NOMO-1 treated with dmso at 0.1 percent for 144 hours (cell line): ENCODE results near the gene CDC14A.

ENCODE experiments used
- DNase-seq: peaks from one replicate; lab custom pipeline; 2025; ENCODE audit not compliant: unreplicated experiment; lab: John Stamatoyannopoulos, UW

The CDC14A gene

DNA sequence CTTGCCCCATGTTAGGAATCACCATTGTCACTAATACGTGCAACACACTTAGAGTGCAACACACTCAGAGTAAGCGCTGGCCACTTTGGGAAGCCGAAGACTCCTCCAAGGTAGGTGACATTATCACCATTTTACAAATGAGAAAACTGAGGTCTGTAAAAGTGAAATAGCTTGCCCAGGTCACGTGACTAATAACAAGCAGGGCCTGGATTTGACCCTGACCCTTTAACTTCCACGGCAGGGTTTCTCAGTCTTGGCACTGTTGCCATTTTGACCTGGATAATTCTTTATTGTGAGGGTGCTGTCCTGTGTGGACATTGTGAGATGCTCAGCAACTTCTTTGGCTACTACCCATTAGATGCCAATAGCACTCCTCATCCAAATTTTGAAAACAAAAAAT, 177.8 kb downstream of the CDC14A start:
- DNase-seq: no peak

DNA sequence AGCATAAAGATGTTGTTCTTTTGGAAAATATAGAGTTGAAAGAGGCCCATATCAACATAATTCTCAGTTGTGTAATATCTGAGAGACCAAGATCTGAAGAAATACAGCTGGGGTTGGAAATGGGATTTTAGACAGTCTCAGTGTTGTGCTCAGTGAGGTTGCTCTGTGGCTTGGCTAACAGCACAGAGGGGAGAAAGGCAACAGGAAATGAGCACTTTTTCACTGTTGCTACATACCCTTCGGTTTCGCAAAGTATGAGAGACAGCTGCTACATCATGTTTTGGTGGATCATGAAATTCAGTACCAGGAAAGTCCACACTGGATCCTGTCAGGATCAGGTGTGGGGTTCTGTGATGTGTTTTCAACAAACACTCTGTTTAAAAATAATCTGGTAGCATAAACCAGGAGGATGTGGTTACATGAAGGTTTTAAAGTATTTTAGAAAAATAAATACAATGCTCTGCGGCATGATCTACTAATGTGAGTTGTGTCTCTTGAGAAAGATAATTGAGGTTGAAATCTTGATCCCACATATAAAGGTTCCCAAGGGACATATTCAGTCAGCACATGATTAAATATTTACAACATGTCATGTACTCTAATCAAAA, 178.7 kb downstream of the CDC14A start:
- DNase-seq: peak; percentile 86

DNA sequence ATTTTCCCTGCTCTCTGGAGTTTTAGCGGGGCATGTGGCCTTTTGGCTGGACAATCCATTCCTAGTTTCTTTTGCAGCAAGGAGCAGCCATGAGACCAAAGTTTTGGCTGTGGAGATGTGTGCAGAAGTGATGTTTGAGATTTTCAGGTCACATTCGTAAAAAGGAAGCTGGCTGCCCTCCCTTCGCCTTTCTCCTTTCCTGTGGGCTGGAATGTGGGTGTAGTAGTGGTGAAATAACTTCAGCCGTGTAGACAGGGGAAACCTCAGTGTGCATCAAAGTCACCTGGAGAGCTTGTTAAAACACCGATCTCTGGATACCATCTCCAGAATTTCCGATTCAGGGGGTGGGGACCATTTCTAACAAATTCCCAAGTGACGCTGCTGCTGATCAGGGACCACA, 180.3 kb downstream of the CDC14A start:
- DNase-seq: no peak

DNA sequence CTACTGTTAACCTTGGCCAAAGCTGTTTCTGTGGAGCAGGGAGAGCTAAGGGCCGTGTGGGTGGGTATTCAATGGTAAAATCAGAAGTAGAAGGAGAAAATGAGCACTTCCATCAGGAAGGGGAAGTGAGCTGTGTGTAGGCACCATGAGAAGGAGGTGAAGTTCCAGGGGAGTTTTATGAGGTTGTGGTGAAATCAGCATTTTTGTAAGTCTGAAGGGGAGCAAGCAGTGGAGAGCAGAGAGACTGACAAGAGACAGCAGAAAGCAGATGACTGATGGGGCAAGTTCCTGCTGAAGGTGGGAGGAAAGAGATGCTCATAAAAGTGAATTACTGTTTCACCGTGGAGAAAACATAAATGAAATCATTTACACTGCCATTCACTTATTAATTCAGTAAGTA, 183.0 kb downstream of the CDC14A start:
- DNase-seq: peak; percentile 83

DNA sequence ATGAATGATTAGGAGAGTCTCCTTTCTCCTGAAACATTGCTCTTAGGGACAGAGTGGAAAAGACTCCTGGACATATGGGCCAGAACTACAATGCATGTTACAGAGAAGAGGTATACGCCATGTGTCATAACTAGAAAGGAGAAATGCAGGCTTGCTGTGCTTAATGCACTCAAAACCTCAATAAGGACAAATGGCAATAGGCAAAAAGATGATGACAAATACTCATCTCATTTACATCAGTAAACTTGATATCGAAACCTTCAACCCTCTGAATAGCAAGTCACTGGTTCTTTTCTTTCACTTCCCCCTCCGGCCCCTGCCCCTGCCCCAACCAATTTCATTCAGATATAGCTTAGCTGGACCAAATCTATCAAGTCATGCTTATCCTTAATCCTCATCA, 183.7 kb downstream of the CDC14A start:
- peak; percentile 28 for DNase-seq

DNA sequence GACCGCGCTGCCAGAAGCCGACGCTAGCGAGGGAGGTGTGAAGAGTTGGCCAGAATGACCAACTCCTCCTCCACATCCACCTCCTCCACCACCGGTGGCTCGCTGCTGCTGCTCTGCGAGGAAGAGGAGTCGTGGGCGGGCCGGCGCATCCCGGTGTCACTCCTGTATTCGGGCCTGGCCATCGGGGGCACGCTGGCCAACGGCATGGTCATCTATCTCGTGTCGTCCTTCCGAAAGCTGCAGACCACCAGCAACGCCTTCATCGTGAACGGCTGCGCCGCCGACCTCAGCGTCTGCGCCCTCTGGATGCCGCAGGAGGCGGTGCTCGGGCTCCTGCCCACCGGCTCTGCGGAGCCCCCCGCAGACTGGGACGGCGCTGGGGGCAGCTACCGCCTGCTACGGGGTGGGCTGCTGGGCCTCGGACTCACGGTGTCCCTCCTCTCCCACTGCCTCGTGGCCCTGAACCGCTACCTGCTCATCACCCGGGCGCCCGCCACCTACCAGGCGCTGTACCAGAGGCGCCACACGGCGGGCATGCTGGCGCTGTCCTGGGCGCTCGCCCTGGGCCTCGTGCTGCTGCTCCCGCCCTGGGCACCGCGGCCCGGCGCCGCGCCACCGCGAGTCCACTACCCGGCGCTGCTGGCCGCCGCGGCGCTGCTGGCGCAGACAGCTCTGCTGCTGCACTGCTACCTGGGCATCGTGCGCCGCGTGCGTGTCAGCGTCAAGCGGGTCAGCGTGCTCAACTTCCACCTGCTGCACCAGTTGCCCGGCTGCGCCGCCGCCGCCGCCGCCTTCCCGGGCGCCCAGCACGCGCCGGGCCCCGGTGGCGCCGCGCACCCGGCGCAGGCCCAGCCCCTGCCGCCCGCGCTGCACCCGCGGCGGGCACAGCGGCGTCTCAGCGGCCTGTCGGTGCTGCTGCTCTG, 186.9 kb downstream of the CDC14A start:
- DNase-seq: no peak

DNA sequence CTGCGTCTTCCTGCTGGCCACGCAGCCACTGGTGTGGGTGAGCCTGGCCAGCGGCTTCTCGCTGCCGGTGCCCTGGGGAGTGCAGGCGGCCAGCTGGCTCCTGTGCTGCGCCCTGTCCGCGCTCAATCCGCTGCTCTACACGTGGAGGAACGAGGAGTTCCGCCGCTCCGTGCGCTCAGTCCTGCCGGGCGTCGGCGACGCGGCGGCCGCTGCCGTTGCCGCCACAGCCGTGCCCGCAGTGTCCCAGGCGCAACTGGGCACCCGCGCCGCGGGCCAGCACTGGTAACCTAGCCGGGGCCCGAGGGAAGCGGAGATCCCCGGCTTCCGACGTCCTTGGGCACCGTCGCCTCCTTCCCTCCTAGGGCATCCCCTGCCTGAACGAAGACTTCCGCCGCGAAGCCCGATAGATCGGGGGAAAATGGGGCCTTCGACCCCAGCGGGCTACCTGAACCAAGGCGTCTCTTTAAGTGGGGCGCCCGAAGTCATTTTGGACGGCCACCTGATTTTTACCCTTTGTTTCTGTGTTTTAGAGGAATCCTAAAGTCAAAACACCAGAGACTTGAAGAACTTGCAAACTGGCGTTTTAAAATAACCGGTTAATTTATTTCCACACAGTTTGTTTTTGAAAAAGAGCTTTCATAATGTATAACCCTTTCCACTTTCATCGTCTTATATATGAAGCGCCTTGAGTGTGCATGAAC, 187.7 kb downstream of the CDC14A start:
- DNase-seq: no peak

DNA sequence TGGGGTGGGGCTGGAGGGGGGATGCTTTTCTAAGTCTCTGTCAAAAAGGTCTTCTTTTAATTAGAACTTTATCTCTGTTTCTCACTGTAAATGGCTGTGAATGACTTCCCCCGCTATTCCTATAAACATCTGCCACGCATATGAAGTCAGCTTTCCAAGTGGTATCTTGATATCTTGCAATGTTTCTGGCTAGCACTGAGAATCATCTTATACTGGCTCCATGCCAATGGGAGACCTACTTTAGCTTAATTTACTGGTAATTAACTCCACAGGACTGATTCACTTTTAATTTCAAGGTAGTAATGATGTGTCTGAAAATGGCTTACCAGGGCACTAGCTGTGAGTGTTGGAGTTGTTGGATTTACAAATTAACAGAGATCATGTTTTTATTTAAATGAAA, 190.0 kb downstream of the CDC14A start:
- DNase-seq: no peak

DNA sequence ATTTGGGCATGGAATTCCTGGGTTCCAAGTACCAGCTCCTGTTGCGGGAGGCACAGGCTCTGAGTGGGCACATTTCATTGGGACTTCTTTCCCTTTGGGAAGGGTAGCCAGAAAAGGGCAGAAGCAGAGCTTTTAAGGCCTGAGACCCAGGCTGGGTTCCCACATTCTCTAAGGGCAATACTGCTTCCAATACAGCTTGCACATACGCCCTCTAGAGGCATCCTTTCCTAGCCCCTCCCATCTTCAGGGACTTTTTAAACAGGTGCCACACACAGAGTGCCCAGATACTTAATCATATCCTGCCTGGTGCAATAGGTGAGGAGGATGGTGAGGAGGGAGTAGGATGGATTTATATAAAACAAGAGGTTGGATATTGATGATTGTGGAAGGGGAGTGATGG, 191.3 kb downstream of the CDC14A start:
- peak; percentile 7 for DNase-seq

DNA sequence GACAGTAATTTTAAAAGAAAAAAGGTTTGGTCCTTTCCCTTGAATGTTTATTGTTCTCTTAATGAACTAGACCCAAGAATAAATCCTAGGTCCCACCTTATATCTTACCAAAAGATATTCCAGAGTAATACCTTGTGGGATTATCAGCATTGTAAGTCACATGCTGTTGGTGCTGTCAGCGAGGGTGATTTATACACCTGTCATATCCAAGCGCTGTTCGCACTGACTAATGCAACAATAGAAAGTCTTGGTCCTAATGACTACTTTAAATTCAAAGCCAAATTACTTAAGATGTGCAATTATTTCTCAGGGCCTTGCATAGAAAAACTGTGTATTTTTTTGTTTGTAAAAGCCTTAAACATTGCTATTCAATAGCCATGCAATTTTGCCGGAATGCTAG, 192.5 kb downstream of the CDC14A start:
- no peak for DNase-seq

DNA sequence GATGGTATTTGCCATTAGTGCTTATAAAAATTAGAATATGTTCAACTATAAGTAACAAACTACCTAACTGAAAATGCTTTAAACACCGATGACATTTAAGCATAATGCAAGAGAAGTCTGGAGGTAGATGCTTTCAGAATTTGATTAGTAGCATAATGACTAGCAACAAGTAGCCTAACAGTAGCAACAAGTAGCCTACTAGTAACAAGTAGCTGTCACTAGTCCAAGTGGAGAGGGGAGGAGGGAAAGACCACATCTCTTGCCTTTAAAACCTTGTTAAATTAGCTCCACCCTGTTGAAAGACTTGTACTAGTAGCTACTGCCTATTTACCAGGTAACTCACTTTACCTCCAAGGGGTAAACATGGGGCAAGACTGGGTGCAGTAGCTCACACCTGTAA, 193.5 kb downstream of the CDC14A start:
- no peak for DNase-seq

DNA sequence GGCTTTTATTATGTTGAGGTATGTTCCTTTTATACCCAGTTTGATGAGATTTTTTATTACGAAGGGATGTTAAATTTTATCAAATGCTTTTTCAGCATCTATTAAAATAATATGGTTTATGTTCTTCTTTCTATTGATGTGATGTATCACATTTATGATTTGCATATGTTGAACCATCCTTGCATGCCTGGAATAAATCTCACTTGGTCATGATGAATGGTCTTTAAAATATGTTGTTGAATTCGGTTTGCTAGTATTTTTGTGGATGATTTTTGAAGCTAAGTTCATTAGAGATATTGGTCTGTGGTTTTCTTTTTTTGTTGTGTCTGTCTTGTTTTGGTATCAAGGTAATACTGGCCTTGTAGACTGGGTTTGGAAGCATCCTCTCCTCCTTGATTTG, 199.7 kb downstream of the CDC14A start:
- no peak for DNase-seq

DNA sequence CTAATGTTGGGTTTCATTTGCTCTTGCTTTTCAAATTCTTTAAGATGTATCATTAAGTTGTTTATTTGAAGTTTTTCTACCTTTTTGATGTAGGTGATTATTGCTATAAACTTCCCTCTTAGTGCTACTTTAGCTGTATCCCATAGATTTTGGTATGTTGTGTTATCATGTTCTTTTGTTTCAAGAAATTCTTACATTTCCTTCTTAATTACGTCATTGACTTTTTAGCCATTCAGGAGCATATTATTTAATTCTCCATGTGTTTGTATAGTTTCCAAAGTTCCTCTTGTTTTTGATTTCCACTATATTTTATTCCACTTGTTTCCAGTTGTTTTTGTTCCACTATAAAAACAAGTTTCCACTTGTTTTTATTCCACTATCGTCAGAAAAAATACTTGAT, 200.6 kb downstream of the CDC14A start:
- DNase-seq: no peak

DNA sequence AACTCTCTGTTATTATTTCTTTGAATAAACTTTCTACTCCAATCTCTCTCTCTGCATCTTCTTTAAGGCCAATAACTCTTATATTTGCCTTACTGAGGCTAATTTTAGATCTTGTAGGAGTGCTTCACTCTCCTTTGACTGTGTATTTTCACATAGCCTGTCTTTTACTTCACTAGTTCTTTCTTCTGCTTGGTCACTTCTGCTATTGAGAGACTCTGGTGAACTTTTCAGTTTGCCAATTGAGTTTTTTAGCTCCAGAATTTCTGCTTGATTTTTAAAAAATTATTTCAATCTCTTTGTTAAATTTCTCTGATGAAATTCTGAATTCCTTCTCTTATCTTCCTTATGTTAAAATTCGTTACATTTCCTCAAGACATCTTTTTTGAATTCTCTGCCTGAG, 203.9 kb downstream of the CDC14A start:
- no peak for DNase-seq

DNA sequence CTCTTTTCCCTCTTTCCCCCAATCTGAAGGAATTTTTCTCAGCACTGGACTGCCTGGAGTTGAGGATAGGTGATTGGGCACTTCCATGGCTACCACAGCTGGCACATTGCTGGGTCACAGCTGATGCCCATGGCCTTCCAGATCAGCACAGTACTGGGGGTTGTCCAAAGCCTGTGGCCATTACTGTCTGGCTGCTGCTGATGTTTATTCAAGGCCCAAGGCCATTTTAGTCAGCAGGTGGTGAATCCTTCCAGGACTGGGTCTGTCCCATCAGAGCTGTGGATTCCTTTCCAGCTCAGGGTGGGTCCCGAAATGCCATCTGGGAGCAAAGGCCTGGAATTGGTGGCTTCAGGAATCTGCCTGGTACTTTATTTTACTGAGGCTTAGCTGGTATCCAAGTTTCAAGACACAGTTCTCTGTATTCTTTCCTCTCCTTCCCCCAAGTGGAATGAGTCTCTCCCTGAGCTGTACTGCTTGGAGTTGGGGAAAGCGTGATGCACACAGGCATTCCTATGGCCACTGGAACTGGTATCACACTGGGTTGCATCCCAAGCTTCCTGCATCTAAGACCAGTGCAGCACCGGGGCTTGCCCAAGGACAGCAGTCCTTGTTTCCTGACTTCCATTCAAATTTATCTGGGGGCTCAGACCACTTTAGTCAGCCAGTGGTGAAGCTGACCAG, 204.8 kb downstream of the CDC14A start:
- no peak for DNase-seq

DNA sequence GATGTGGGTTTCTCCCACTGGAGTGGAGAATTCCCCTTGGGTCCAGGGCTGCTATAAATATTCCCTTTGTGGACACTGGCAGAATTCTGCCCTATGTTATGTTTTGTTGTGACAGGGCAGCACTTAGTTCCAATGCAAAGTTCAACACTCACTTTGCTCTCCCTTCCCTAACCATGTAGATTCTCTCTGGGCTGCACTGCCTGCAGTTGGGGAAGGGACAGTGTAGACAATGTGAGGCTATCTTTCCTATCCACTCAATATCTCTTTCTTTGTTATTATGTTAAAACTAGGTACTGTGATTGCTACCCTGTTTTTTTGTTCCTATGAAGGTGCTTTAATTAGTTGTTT, 205.3 kb downstream of the CDC14A start:
- DNase-seq: no peak

DNA sequence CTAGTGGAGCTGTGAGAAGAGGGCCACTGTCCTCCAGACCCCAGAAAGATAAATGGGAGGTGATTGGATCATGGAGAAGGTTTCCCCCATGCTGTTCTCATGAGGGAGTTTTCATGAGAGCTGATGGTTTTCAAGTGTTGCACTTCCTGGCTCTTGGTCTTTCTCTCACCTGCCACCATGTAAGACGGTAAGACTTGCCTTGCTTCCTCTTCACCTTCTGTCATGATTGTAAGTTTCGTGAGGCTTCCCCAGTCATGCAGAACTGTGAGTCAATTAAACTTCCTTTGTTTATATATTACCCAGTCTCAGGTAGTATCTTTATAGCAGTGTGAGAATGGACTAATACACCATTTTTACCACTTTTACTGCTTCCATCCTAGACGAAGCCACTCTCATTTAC, 213.2 kb downstream of the CDC14A start:
- DNase-seq: no peak

DNA sequence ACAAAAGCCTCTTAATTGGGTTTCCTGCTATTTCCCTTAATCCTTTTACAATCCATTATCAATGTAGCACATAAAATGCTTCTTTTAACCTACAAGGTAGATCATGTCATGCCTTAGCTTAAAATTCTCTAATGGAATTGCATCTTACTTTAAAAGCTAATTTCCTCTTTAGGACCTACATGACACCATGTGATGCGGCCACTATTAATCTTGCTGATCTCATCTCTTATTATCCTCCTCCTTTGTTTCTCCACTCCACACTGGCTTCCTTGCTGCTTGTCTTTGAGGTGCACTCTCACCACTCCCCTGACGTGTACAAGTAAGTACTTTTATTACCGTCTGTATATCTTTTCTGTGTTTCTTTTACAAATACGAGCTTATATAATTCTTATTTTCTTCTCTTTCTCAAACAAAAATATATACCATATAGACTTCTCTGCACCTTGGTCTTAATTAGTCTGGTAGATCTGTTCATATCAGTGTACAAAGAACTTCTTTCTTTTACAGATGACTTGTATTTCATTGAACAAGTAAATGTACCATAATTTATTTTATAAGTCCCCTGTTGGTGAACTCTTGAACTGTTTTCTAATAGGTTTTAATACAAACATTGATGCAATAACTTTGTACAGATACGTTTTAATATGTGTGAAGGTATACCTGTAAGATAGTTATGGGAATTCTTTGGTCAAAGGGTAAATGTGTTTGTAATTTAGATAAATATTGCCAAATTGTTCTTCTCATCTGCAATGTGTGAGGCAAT, 213.8 kb downstream of the CDC14A start:
- DNase-seq: no peak

DNA sequence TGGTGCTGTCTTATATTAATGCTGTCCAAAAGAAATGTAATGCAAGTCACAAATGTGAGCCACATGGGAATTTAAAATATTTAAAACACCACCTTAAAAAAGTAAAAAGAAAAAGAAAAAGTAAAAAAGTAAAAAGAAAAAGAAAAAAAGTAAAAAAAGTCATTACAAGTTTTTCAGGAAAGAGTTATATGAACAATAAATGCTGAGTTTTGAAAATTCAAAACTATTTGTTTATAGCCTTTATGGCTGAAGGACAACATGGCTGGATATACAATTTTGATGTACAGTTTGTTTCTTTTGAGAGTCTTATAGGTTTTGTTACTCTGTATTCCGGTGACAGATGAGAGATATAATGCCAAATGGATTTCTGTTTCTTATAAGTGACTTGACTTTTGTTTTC, 214.8 kb downstream of the CDC14A start:
- no peak for DNase-seq
